ENCODE data around the gene TEX51. TPM values are rescaled to one million over a fixed set of nuclear protein-coding genes. Genes with fewer than 3 reads are reported as not detected.

TEX51 gene
- total RNA-seq, 4 donors from 2014 or later: not detected

DNA sequence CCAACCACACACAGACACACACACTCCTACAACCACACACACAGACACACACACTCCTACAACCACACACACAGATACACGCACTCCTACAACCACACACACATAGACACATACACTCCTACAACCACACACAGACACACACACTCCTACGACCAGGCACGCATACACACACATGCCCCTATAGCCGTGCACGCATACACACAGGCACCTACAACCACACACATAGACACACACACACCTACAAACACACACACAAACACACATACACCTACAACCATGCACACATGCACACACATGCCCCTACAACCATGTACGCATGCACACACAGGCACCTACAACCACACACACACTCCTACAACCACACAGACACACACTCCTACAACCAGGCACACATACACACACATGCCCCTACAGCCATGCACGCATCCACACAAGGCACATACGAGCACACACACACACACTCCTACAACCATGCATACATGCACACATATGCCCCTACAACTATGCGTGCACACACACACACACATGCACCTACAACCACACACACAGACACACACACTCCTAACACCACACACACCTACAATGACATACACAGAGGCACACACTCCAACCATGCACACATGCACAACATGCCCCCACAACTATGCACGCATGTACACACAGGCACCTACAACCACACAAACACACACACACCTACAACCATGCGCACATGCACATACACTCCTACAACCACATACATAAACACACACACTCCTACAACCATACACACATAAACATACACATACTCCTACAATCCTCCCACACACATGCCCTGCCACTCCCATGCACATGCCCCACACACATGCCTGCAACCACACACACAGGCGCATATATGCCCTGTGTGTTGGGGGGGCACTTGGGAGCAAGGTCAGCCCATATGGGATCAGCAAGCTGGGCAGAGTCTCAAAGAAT lies 19.1 kb upstream of the TEX51 start:
- Histone ChIP-seq H3K27me3 (peaks cover 0 to 3% (median 0%) of the 10 kb centered on the region in 4 donors), H3K27ac (replicated peaks in 1 of 4) (no peak overlapping the region), H3K9me3 (peaks cover 0 to 20% (median 14%) of the 10 kb centered on the region in 4 donors), H3K4me1 (no peaks in the 10 kb centered on the region), H3K4me3 (no peak overlapping the region), H3K36me3 (no peaks in the 10 kb centered on the region)
- intact Hi-C loops (cut with DNase I): no loop called here
- DNase-seq (ENCODE audit: extremely low spot score): no peak
- no peak for TF ChIP-seq POLR2AphosphoS5 (IDR thresholded peaks at IDR 0.05)
- WGBS: 93% methylated on average over 12 of the region's 12 CpGs

DNA sequence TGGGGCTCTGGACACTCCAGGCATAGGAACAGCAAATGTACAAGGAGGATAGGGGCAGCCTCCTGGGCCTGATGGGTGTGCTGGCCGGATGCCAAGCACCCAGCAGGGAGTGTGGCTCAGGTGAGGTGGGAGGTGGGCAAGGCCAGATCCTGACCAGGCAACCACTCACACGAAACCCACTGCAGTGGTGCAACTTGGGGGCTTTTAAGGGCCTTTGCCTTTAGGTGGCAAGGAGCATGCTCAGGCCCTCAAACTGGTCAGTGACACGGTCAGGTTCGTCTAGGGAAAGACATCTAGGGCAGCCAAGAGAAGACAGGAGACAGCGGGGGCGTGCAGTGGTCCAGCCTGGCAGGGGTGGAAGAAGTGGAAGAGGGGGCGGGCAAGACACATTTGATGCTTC lies 18.4 kb upstream of the TEX51 start:
- peaks cover 0 to 3% (median 0%) of the 10 kb centered on the region in 4 donors for H3K27me3 ChIP-seq
- peaks cover 0 to 15% (median 9%) of the 10 kb centered on the region in 4 donors for H3K9me3 ChIP-seq
- H3K4me1 ChIP-seq: peaks cover 0 to under 1% (median 0%) of the 10 kb centered on the region in 4 donors
- intact Hi-C loops (cut with DNase I): no loop called here
- 81% methylated on average over 6 of the region's 7 CpGs for WGBS
- H3K36me3 ChIP-seq: no peaks in the 10 kb centered on the region
- H3K27ac ChIP-seq (replicated peaks in 1 of 4): no peak overlapping the region
- no peak overlapping the region for H3K4me3 ChIP-seq
- no peak for DNase-seq (ENCODE audit: extremely low spot score)
- TF ChIP-seq, protein P1, sequence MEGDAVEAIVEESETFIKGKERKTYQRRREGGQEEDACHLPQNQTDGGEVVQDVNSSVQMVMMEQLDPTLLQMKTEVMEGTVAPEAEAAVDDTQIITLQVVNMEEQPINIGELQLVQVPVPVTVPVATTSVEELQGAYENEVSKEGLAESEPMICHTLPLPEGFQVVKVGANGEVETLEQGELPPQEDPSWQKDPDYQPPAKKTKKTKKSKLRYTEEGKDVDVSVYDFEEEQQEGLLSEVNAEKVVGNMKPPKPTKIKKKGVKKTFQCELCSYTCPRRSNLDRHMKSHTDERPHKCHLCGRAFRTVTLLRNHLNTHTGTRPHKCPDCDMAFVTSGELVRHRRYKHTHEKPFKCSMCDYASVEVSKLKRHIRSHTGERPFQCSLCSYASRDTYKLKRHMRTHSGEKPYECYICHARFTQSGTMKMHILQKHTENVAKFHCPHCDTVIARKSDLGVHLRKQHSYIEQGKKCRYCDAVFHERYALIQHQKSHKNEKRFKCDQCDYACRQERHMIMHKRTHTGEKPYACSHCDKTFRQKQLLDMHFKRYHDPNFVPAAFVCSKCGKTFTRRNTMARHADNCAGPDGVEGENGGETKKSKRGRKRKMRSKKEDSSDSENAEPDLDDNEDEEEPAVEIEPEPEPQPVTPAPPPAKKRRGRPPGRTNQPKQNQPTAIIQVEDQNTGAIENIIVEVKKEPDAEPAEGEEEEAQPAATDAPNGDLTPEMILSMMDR (IDR thresholded peaks at IDR 0.05): no peak
- TF ChIP-seq POLR2A (IDR thresholded peaks at IDR 0.05; ENCODE audit: low read depth) (no peak), EP300 (IDR thresholded peaks at IDR 0.05) (no peak), POLR2AphosphoS5 (IDR thresholded peaks at IDR 0.05) (no peak)

- H3K36me3 ChIP-seq: no peaks in the 10 kb centered on the region
- DNase-seq (ENCODE audit: extremely low spot score): no peak
- H3K27me3 ChIP-seq: peaks cover 0 to 8% (median 0%) of the 10 kb centered on the region in 4 donors
- WGBS: 79% methylated on average over 4 of the region's 4 CpGs
- no peak overlapping the region for H3K4me3 ChIP-seq
- no peak overlapping the region for H3K27ac ChIP-seq (replicated peaks in 1 of 4)
- TF ChIP-seq POLR2AphosphoS5 (IDR thresholded peaks at IDR 0.05) (no peak), EP300 (IDR thresholded peaks at IDR 0.05) (no peak), POLR2A (IDR thresholded peaks at IDR 0.05; ENCODE audit: low read depth) (no peak)
- TF ChIP-seq, protein P1 (IDR thresholded peaks at IDR 0.05): no peak
- H3K9me3 ChIP-seq: peaks cover 0 to 10% (median 4%) of the 10 kb centered on the region in 4 donors
- peaks cover 0 to 5% (median 4%) of the 10 kb centered on the region in 4 donors for H3K4me1 ChIP-seq
- intact Hi-C loops (cut with DNase I): no loop called here
Observed at GRCh38 chr2:126880817-126881216, 17.9 kb upstream of the TEX51 start.

DNA sequence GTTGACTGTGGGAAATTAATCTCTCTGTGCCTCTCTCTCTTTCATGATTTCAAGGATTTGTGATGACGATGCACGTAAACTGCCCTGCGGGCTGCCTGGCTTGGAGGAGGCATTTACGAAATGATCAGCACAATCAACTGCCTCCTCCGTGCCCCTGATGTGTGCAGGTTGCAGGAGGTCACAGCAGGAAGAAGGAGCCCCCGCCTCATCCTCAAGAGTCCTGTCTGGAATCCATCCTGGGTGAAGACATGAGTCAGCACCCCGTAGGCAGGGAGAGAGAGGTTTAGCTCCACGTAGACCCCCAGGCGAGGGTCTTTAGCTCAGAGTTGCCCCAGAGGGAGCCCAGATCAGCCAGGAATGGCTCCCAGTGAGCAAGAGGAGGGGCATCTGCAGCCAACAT lies 17.1 kb upstream of the TEX51 start:
- no peak for DNase-seq (ENCODE audit: extremely low spot score)
- WGBS: 74% methylated on average over 8 of the region's 9 CpGs

DNA sequence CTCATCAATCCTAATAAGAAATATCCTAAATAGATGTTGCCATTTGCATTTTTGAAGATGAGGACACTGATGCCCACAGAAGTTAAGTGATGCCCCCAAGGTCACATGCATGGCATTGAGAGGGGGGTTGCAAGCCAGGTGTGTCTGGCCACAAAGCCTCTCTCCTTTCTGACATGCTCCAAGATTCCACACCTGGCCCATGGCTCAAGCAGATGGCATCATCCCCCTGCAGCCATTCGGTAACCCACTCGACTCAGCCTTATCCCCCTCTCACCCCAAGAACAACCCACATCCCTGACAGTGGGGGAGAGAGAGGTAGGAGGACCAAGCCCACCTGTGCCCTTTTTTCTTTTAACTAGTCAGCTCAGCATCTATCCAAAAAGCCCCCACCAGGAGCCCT lies 16.5 kb upstream of the TEX51 start:
- Histone ChIP-seq H3K4me3 (no peak overlapping the region), H3K27me3 (peaks cover 0 to 17% (median 0%) of the 10 kb centered on the region in 4 donors), H3K4me1 (peaks cover 0 to 15% (median 13%) of the 10 kb centered on the region in 4 donors), H3K36me3 (no peaks in the 10 kb centered on the region), H3K27ac (replicated peaks in 1 of 4) (no peak overlapping the region), H3K9me3 (no peaks in the 10 kb centered on the region)
- intact Hi-C loops (cut with DNase I): no loop called here
- WGBS: 41% methylated on average over 2 of the region's 2 CpGs
- DNase-seq (ENCODE audit: extremely low spot score): no peak
- TF ChIP-seq POLR2AphosphoS5 (IDR thresholded peaks at IDR 0.05): no peak
- no peak for TF ChIP-seq POLR2A (IDR thresholded peaks at IDR 0.05; ENCODE audit: low read depth)
- TF ChIP-seq, protein P1 (IDR thresholded peaks at IDR 0.05): no peak
- no peak for TF ChIP-seq EP300 (IDR thresholded peaks at IDR 0.05)

More for the DNA sequence above, 17.1 kb upstream of the TEX51 start:
- TF ChIP-seq EP300 (IDR thresholded peaks at IDR 0.05): no peak
- no peak for TF ChIP-seq POLR2AphosphoS5 (IDR thresholded peaks at IDR 0.05)
- TF ChIP-seq, protein P1 (IDR thresholded peaks at IDR 0.05): no peak
- TF ChIP-seq POLR2A (IDR thresholded peaks at IDR 0.05; ENCODE audit: low read depth): no peak
- Histone ChIP-seq H3K4me1 (peaks cover 0 to 13% (median 12%) of the 10 kb centered on the region in 4 donors), H3K4me3 (no peak overlapping the region), H3K27ac (replicated peaks in 1 of 4) (no peak overlapping the region), H3K9me3 (peaks cover 0 to 3% (median 1%) of the 10 kb centered on the region in 4 donors), H3K36me3 (no peaks in the 10 kb centered on the region), H3K27me3 (peaks cover 0 to 15% (median 0%) of the 10 kb centered on the region in 4 donors)
- intact Hi-C loops (cut with DNase I): no loop called here

Measured in esophagus muscularis mucosa (tissue), 4 donors.